ENCODE data around the gene AGBL3. TPM values are rescaled to one million over a fixed set of nuclear protein-coding genes. Genes with fewer than 3 reads are reported as not detected.

AGBL3 gene
- total RNA-seq: 1.6 and 1.7 TPM in 2 replicates

DNA sequence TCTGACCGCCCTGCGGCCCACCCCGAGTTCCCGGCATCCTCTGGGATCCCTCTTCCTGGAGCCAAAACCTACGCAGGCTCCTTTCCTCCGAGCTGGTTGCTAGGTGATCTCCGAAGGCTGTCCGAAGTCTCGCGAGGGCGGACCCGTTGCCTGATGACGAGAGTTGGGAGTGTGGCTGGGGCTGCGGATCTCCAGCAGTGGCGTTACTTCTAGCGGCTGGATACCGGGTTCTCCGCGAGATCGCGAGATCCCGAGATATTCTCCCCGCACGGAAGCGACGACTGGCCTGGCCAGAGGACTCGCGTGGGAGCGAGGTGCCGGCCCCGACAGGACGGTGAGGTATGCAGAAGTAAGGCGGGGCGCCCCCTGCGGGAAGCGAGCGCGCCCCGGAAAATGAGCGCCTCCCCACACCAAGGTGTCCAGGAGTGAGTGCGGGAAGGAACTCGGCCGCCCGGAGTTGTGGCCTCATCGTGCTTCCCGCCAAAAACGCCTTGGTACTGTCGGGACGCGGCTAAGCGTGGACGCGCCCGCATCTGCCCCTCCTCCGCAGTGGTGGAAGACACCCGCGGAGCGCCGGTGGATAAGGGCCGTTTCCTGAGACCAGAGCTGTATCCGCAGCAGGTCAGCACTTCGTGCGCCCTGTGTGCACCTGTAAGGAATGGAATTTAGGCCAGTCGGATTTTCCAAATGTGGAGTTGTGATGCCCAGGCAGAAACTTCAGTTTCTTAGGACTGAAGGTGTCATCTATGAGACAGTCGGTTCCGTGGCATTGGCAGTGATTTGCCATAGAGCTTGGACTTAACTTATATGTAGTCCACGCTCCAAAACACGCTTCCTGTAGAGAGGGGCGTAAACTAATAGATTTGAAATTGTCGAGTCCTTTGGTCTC, at the start of gene AGBL3:
Gene AGBL3 (plus strand): TSS at position 146 of the 889 bp plus-strand sequence. CDS start 1,426 bp downstream, outside the sequence.

GRCh38 chr7:135147899-135148721, 161.8 kb downstream of the AGBL3 start, which contains the start of gene TMEM140:
Gene TMEM140, plus strand, starts transcription at chr7:135148072. Its CDS starts 16,370 bp downstream, at chr7:135164442.

DNA sequence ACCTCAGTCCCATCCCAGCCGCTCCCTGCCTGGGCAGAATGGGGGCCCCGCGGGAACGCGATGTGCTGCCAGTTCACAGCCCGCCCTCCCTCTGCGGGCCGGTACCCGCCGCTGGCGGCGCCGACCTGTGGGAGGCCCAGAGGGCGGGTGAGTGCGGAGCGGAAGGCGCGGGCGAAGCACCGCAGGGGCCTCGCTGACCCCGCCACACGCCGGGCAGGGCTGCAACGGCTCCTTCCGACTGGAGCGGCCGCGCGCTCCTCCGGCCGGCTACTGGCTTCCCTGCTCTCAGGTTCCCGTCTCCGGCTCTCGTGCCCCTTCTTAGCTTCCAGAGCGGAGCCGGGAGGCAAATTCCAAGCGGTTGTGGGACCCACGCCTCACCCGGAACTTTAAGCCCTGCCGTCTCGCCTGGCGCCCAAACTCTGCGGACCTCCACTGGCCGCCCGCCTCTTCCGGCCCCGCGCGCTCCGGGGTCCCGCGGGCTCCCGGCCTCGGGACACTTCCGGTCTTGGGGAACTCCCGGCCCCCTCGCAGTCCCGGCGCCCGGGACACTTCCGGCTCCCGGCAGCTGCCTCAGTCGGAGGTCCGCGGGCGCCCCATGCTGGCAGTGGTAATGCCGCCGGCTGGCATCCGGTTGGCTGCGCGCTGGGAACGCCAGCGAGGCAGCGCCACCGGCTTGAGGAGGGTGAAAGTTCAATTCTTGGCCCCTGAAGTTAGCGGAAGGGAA, 184.1 kb downstream of the AGBL3 start, which contains the start of gene CYREN:
Gene CYREN (minus strand): TSS at position 434 of the 724 bp plus-strand sequence. CDS start 1,785 bp downstream, outside the sequence.

Other genes with a start within 250 kb of the AGBL3 start
- gene CALD1, start 206.9 kb upstream of the AGBL3 start, total RNA-seq: 313 and 329 TPM in 2 replicates
- 18.8 and 25.4 TPM in 2 replicates for gene TMEM140, start 161.6 kb downstream of the AGBL3 start, total RNA-seq
- gene CYREN, start 184.2 kb downstream of the AGBL3 start, total RNA-seq: 33.4 and 44.0 TPM in 2 replicates
- 5.7 and 6.2 TPM in 2 replicates for gene WDR91, start 225.0 kb downstream of the AGBL3 start, total RNA-seq
- gene STRA8, start 247.3 kb downstream of the AGBL3 start, total RNA-seq: not detected in 2 replicates

All from aortic smooth muscle cell (primary cell).